Measurements from ENCODE around the gene AGAP1. TPM values are rescaled to one million over a fixed set of nuclear protein-coding genes. Genes with fewer than 3 reads are reported as not detected.
"Not testable (repeated sequence)": the region's sequence is repeated elsewhere in the genome, so short reads cannot be mapped to it uniquely, and the experiment has no call there.

AGAP1 gene
- polyA plus RNA-seq, 2 of the 4 experiments (the other 2 are of a cell fraction): 20.2 to 21.9 TPM

DNA sequence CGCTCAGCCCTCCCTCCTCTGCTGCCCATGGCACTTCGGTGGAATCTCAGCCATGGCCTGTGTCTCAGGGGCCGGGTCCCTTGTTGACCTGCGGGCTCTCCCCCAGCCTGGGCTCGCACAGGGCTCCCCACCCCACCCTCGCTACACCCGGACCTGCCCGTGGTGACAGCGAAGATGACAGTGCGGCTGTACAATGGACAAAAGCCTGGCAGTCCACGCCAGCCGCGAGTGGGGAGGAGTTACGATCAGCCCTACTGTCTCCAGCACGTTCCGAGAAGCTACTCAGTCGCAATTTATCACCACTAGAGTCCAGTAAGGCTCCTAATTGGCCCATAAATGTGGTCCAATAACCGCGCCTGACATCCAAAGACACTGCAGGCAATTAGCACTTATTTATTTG lies 642.7 kb downstream of the AGAP1 start:
- ATAC-seq (no peak), FAIRE-seq (no peak), DNase-seq (ENCODE audit: low read depth in 1 of 2, low spot score in 1 of 2) (no peak)
- Histone ChIP-seq H3K4me2 (no peak overlapping the region), H3K4me3 (no peak overlapping the region), H3K4me1 (no peaks in the 10 kb centered on the region), H3K27ac (no peak overlapping the region), H3K9me3 (no peaks in the 10 kb centered on the region)
- TF ChIP-seq ZNF302 (CRISPR knock-in tag; IDR thresholded peaks at IDR 0.05) (no peak), PHF8 (IDR thresholded peaks at IDR 0.05; ENCODE audit: borderline replicate concordance, low read depth) (no peak), NFE2L2 (conservative IDR thresholded peaks at IDR 0.05; ENCODE audit: low read length) (no peak), FOXS1 (CRISPR knock-in tag; IDR thresholded peaks at IDR 0.05) (no peak), KDM5A (IDR thresholded peaks at IDR 0.05) (no peak), RNF2 (IDR thresholded peaks at IDR 0.05; ENCODE audit: borderline replicate concordance, low read depth) (no peak), HOXA7 (CRISPR knock-in tag; IDR thresholded peaks at IDR 0.05) (no peak), RCOR1 (IDR thresholded peaks at IDR 0.05; ENCODE audit: low read depth, low read length) (no peak), BHLHE40 (IDR thresholded peaks at IDR 0.05; ENCODE audit: low read depth, low read length) (no peak), CBX2 (IDR thresholded peaks at IDR 0.05; ENCODE audit: borderline replicate concordance, low read depth) (no peak), RAD21 (conservative IDR thresholded peaks at IDR 0.05 in 1 of 2, IDR thresholded peaks at IDR 0.05 in 1 of 2) (no peak), HOXB5 (CRISPR knock-in tag; IDR thresholded peaks at IDR 0.05) (no peak), EHF (CRISPR knock-in tag; IDR thresholded peaks at IDR 0.05) (no peak), ZC3H11A (IDR thresholded peaks at IDR 0.05) (no peak), ESRRA (IDR thresholded peaks at IDR 0.05; ENCODE audit: borderline replicate concordance, low read length) (no peak)
- TF ChIP-seq, protein P1, sequence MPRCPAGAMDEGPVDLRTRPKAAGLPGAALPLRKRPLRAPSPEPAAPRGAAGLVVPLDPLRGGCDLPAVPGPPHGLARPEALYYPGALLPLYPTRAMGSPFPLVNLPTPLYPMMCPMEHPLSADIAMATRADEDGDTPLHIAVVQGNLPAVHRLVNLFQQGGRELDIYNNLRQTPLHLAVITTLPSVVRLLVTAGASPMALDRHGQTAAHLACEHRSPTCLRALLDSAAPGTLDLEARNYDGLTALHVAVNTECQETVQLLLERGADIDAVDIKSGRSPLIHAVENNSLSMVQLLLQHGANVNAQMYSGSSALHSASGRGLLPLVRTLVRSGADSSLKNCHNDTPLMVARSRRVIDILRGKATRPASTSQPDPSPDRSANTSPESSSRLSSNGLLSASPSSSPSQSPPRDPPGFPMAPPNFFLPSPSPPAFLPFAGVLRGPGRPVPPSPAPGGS (IDR thresholded peaks at IDR 0.05): no peak
- CTCF ChIA-PET: interaction anchor here (1.1 kb wide), 1 partner anchor 350 kb away, joined by 4 read pairs; no protein-coding TSS in a partner anchor
- WGBS (ENCODE audit: missing lambda C conversion rate): 87% methylated on average over 19 of the region's 19 CpGs
- POLR2A ChIA-PET: no interaction called here

GRCh38 chr2:236137066-236137465 lies 643.2 kb downstream of the AGAP1 start:
- TF ChIP-seq KDM1A (IDR thresholded peaks at IDR 0.05; ENCODE audit: low read depth): no peak
- TF ChIP-seq, protein P2, sequence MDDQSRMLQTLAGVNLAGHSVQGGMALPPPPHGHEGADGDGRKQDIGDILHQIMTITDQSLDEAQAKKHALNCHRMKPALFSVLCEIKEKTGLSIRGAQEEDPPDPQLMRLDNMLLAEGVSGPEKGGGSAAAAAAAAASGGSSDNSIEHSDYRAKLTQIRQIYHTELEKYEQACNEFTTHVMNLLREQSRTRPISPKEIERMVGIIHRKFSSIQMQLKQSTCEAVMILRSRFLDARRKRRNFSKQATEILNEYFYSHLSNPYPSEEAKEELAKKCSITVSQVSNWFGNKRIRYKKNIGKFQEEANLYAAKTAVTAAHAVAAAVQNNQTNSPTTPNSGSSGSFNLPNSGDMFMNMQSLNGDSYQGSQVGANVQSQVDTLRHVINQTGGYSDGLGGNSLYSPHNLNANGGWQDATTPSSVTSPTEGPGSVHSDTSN (IDR thresholded peaks at IDR 0.05): no peak
- TF ChIP-seq POLR2AphosphoS2 (conservative IDR thresholded peaks at IDR 0.05; ENCODE audit: low read length): no peak
- TF ChIP-seq NR3C1 (IDR thresholded peaks at IDR 0.05): no peak
- TF ChIP-seq RNF2 (IDR thresholded peaks at IDR 0.05; ENCODE audit: borderline replicate concordance, low read depth): no peak
- TF ChIP-seq CHD2 (IDR thresholded peaks at IDR 0.05; ENCODE audit: low read length, partially characterized antibody): no peak
- TF ChIP-seq MYC (IDR thresholded peaks at IDR 0.05; ENCODE audit: borderline replicate concordance, low read length): no peak
- no peak for TF ChIP-seq HMGXB4 (CRISPR knock-in tag; IDR thresholded peaks at IDR 0.05; ENCODE audit: borderline replicate concordance)
- TF ChIP-seq SMC3 (IDR thresholded peaks at IDR 0.05): no peak
- TF ChIP-seq ESRRA (IDR thresholded peaks at IDR 0.05; ENCODE audit: borderline replicate concordance, low read length): no peak
- no peak for TF ChIP-seq CTCF (IDR thresholded peaks at IDR 0.05)
- WGBS (ENCODE audit: missing lambda C conversion rate): 86% methylated on average over 10 of the region's 10 CpGs
- H3K4me1 ChIP-seq: no peaks in the 10 kb centered on the region
- ATAC-seq (no peak), FAIRE-seq (no peak), DNase-seq (ENCODE audit: low read depth in 1 of 2, low spot score in 1 of 2) (no peak)
- H3K27ac ChIP-seq: no peak overlapping the region
- H3K9me3 ChIP-seq: no peaks in the 10 kb centered on the region
- ChIA-PET POLR2A (no interaction called here), CTCF (interaction anchor here (1.1 kb wide), 1 partner anchor 351 kb away, joined by 4 read pairs; no protein-coding TSS in a partner anchor)
- no peak overlapping the region for H3K4me3 ChIP-seq
- no peak overlapping the region for H3K4me2 ChIP-seq

GRCh38 chr2:236141616-236142015 lies 647.8 kb downstream of the AGAP1 start:
- DNase-seq (ENCODE audit: low read depth in 1 of 2, low spot score in 1 of 2); H3K4me3 ChIP-seq; H3K4me1 ChIP-seq; H3K27ac ChIP-seq; H3K9me3 ChIP-seq; FAIRE-seq; ATAC-seq; H3K4me2 ChIP-seq; POLR2A ChIA-PET: not testable (repeated sequence)
- CTCF ChIA-PET: interaction anchor here (1.2 to 1.5 kb wide), 2 partner anchors 9 to 13 kb away, joined by 3 to 5 read pairs; no protein-coding TSS in a partner anchor
- WGBS (ENCODE audit: missing lambda C conversion rate): 84% methylated on average over 11 of the region's 11 CpGs

Measured in A549 (cell line).